ENCODE data around the gene DMD.

DNA sequence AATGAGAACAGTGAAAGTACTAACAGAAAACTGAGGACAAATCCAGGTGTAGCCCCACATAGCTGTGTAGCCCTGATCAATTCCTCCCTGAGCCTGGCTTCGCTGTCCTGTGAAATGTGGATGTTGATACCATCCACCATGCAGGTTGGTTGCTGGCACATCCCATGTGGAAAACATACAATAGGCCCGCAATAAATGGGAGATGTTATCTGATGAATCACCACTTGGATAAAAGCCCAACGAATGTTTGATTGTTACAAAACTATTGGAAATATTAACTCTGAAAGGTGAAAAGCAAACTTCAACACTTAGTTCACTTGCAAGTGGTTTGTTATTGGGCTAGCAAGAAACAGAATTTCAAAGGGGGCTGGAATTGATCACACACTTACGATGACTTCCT is 1953.2 kb downstream of the DMD start:
- TF ChIP-seq, protein P1, sequence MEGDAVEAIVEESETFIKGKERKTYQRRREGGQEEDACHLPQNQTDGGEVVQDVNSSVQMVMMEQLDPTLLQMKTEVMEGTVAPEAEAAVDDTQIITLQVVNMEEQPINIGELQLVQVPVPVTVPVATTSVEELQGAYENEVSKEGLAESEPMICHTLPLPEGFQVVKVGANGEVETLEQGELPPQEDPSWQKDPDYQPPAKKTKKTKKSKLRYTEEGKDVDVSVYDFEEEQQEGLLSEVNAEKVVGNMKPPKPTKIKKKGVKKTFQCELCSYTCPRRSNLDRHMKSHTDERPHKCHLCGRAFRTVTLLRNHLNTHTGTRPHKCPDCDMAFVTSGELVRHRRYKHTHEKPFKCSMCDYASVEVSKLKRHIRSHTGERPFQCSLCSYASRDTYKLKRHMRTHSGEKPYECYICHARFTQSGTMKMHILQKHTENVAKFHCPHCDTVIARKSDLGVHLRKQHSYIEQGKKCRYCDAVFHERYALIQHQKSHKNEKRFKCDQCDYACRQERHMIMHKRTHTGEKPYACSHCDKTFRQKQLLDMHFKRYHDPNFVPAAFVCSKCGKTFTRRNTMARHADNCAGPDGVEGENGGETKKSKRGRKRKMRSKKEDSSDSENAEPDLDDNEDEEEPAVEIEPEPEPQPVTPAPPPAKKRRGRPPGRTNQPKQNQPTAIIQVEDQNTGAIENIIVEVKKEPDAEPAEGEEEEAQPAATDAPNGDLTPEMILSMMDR (IDR thresholded peaks at IDR 0.05; ENCODE audit: low read depth, low read length): no peak
- TF ChIP-seq EZH2phosphoT487 (IDR thresholded peaks at IDR 0.05; ENCODE audit: low read depth): no peak

All from OCI-LY3 (cell line).